Stimulated activated CD8-positive, alpha-beta memory T cell treated with anti-CD3 and anti-CD28 coated beads, Interleukin-2, amount 100 ng/mL, for 48 hours (primary cell): Measurements from ENCODE around the gene DHX58.

Experiments used
- DNase-seq, 2 donors: peaks; one replicate each; pipeline ENCODE4 v3.0.0-alpha.2; 2020; ENCODE audit warnings: low read depth in 2 of 2

DHX58 gene

DNA sequence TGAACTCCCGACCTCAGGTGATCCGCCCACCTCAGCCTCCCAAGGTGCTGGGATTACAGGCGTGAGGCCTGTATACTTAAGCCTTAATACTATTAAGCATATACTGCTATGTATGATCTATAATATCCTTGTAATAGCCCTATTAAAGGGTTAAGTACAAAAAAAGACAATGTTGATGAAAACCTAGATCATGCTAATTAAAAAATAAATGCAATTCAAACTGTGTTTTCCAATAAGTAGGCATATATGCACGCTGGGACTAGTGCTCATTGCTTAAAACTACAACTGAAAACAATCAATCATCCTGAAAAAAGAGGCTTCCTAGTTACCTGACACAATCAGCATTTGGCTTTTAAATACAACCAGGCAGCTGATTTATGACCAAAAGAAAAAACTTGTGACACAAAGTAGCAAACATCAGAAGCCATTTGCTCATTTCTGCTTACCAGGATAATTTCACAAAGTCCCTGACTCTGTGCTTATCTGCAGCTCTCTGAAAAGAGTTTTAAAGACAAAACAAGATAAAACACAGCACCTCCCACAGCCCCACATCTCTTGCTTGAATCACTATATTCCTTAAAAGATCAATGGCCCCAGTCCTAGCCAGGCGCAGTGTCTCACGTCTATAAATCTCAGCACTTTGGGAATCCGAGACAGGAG is 25.3 kb downstream of the DHX58 start:
- DNase-seq: no peak

DNA sequence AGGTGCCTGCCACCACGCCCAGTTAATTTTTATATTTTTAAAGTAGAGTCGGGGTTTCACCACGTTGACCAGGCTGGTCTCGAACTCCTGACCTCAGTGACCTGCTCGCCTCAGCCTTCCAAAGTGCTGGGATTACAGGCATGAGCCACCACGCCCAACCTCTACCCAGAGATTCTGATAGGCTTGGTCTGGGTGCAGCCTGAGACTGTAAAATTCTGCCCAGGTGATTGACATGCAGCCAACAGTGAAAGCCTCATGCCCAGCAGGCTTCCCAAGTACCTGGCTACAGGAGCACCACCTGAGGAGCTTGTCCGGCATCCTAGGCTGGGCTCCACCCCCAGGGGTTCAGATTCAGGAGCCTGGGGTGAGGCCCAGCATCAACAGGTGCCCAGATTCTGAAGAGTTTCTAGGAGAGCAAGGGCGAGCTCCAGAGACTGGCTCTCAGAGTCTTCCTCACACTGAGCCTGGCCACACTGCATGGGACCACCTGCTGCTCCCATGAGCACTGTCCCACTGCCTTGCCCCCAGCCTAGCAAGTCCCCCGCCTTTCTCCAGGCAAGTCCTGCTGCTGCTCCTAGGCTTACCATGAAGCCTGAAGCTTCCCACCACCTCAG is 30.9 kb downstream of the DHX58 start:
- DNase-seq: no peak

DNA sequence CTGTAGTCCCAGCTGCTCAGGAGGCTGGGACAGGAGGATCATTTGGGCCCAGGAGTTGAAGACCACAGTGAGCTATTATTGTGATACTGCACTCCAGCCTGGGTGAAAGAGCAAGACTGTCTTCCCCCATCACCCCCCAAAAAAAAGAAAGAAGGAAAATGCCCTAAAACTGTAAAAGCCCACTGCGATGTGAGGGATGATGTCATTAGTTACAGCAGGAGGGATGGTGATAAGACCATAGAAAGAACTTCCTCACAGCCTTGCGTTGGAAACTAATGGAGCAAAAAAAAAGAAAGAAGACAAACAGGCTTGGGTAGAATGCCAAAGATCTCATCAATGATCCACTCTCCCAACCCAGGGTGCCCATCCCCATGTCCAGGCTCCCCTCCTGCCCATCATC is 33.0 kb downstream of the DHX58 start:
- DNase-seq: no peak

DNA sequence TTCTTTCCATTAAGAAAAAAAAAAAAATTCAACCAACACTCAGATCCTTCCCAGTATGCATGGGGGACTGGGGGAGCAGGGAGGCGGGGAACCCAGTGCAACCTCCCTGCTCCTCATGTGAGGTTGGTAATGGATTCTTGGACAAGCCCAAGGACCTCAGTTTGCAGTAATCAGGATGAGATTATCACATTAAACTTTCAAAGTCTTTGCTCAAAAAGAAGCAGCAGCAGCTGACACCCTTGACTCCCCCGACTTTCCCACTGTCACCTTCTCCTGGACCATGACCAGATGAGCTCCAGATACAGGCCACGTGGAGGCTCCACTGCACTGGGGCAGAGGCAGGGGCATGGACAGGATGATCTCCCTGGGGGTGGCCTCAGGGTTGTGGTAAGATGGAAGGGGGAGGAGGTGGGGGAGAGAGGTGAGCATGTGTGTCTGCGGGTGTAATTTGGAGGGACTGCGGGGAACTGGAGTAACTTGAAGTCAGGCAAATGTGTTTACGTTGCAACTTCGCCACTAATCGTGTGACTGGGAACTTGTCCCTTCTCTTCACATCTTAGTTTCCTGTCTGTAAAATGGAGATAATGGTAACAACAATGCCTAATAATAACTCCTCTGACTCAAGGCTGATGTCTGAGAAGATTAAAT is 34.0 kb downstream of the DHX58 start:
- DNase-seq: no peak

DNA sequence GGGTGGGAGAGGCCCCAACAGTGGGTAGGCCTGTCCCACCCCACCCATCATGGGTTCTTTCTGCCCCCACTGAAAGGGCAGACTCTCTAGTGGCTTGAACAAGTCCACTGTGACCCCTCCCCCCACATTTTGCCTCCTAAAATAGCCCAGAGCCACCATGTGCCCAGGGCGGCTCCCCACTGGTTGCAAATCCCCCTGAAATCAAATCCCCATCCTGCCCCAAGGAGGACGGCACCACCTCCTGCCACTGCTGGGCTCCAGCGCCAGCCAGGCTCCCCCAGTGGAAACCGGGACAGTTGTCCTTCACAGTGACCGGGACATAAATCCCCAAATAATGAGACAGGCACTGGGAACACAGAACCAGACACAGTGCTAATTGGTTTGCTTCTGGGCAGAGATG is 34.8 kb downstream of the DHX58 start:
- DNase-seq: no peak

DNA sequence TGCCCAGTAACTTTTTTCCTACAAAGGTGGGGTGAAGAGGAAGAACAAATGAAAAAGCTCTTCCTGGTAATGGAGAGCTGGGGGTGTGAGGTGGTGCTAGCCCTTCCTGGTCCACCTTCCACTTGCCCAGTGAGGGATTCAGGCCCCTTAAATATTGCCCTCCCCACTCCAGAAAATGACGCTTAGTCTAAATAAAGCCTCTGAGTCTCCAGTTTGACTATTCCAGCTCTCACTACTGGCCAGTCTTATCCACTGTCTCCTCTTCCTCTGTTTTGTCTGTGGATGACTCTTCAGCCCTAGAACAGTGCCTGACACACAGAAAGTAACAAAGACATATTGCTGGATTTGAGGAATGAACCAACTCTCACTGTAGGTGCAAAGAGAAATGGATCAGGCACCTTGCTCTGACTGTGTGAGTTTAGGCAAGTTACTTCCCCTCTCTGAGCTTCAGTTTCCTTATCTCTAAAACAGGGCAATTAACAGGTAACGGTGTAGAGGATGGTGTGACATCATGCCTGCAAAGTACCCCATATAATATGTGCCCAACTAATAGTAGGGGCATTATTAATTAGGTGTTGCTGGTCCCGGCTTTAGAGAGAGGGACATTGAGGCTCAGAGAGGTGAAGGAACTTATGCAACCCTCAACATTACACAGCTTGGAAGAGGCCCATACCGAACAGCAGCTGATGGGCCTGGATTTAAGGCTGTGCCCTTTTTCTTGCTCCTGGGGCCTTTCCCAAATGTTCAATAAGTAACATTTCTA is 35.5 kb downstream of the DHX58 start:
- no peak for DNase-seq

DNA sequence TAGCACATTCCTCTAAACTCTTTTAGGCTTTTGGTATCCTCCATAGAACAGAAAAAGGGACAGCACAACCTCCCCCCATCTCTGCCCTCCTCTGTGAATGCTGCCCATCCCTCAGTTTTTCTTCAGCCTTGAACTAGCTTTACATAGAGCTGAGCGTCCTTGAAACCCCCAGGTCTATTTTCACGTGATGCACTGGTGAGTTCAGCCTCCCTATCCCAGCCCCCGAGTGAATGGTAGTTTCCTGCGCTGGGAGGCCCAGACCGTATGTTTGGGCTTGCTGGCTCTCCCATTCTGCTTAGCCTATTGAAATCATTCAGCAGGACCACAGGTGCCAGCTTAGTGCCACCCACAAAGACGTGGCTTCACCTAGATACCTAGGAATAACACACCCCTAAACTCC is 36.7 kb downstream of the DHX58 start:
- DNase-seq: no peak

DNA sequence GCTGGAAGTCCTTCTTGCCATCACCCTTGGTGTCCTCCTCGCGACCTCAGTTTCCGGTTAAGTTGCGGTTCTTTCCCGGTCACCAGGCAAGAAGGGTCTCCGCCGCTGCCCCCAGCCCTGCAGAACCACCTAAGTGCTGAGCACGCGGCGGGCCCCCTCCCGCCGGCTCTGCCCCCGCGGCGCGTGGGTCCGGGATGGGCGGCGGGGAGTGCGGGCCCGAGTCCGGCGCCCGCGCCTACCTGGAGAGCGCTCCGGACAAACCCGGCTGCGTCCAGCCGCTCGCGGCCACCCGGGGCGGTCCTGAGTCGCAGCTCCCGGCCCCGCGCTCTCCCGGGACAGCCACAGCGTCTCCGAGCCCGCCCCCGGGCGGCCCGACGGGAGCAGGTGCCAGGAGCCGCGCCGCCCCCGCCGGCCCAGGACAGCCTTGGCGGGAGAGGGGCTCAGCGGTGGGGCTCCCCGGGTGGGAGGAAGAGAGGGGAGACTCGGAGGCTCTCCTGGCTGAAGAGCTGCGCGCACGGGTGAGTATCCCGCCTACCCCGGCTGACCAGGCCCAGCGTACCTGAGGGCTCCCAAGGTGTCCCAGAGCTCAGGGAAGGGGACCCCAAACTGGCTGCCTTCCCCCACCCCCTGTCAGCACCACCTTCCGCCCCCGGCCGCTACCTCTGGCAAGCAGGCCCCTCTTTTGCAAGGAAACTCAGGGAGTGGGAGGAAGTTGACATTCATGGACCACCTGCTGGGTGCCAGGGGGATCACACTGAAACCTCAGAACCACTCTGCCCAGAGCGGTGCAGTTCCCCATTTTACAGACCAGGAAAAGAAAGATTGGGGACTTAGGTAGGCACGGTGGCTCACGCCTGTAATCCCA is 40.0 kb downstream of the DHX58 start:
- DNase-seq: no peak

DNA sequence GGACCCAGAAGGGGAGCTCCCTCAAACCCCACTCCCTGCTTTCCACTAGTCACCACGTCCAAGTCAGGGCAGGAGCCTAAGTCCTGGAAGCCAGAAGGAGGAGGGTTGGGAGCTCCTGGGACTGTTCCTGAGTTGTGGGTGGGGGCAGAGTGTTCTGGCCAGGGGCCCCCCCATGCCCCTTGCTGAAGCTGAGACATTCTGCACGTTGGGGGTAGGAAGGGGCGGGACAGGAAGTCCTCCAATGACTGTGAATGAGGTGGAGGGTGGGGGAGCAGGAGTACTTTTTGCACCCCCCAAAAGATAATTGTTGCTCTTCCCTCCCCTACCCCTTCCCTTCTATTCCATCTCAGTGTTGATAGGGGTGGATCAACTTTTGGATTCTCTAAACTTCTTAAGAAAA is 40.7 kb downstream of the DHX58 start:
- no peak for DNase-seq

DNA sequence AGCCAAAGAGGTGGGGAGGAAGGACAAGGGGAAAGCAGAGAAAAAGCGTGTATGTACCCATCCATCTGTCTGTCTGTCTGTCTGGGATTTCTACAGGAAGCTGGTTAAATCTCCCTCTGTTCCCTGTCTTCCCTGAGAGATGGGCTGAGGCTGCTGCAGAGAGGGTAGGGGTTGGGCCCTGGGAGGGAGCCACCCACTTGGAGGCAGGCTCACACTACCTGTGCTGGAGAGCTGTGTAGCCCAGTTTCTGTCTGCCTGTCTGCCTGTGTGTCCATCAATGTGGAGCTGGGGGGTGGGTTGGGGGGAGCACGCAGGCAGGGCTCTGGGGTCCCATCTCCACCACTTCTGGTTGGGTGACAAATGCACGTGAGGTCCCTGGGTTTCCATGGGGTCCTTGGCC is 43.5 kb downstream of the DHX58 start:
- DNase-seq: no peak

DNA sequence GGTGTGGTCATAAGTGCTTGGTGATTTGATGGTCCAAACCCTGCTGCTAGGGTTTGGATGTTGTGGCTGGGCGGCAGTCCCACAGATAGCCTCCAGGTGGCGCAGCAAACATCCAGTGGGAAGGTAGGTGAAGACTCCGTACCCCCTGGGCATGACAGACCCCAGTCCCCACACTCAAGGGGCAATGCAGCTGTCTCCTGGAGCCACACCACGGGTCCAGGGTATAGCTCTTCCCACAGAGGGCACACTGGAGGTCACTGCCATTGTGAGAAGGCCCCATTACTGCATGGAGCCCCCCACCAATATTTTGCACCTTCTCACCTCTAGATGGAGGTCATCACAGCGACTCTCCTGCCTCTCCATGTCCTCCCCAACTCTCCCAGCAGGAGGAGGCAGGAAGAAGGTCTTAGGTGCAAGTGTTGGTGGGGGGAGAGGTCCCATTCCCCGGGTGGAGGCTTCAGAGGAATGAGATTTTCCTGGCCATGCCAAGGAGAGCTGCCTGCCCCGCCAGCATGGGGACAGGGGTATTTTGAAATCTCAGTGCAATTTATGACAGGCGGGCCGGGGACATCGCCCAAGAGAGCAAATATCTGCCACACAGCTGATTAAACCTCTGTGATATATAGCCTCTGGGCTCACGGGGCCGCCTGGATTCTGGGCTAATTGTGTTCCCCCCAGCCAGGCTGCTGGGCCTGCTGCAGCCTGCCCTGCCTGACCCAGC is 45.0 kb downstream of the DHX58 start:
- DNase-seq: peak; percentile 48 to 71

DNA sequence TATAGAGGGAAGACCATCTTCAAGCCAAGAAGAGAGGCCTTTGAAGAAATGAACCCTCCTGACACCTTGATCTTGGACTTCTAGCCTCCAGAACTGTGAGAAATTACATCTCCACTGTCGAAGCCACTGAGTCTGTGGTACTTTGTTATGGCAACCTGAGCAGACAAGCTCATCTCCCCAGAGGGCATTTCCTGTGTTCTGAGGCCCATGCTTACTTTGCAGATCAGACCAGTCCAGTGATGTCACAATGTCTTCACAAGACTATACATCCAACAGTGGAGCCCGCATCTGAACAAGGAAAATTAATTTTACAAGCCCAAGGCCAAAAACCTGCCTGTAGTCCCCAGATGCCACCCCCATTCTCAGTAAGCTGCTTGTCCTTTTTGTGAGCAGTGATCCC is 47.3 kb downstream of the DHX58 start:
- DNase-seq: no peak

DNA sequence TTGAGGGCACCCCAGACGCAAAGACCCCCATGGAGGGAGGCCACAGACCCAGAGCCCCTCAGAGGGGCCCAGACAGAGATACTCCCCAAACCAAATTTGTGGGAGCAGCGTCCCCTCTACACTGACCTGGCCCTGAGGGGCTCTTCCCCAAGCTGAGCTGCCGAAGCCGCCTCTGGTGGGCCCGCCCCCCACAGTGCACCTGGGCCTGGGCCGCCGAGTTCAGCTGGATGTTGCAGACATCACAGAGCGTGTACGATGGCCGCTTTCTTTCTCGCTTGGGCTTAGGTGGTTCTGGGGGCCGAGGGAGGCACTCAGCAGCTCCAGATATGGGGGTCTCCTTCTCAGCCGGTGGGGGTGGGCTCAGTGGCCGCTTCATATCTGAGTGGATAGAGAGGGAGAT is 49.8 kb downstream of the DHX58 start:
- no peak for DNase-seq

DNA sequence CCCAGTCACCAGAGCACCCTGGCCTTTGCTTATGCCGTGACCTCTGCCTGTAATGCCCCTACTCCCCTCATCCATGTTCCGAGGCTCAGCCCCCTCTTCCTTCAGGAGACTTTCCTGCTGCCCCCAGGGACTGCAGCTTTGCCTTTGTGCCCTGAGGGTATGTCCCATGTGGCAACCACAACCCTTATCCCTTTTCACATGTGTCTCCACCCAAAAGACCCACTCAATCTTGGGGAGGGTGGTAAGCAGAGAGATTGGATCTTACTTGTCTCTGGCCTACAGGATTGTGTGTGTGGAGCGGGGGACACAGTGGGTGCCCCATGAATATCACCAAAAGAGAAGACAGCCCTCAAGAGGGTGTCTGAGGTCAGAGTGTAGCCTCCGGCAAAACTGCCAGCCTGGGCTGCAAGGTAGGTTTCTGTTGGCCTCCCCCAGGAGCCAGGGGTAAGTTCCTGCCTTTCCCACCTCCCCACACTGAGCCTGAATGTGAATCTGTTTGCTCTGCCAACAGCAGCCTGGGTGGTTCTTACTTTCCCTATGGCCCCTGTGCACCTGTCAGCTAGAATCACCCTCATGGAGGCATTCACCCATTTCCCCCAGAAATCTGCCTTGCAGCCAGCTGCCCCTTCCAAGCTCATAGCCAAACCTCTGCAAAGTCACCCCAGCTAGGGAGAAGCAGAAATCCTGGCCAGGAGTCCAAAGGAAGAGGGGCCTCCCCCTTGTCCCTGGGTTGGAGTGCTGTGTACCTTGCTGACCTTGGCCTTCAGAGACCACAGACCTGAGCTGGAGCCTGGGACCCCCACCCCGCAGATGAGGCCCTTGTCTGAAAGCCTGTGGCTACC is 50.6 kb downstream of the DHX58 start:
- no peak for DNase-seq

DNA sequence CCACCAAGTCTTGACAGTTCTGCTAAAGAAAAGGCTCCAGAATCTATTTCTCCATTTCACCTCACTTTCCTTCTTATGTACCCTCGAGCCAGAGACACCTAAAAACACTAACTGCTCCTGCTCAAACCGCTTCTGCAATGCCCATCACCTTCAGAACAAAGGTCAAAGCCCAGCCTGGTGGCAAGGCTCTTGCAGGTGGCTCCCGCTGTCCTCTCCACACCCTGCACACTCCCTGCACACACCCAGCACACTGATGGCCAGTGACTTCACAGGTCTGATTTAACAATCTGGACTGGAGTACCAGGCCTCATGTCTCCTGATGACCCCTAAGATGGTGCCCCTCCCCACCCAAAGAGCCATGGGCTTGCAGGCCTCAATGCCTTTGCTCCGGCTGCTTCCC is 52.3 kb downstream of the DHX58 start:
- DNase-seq: no peak

DNA sequence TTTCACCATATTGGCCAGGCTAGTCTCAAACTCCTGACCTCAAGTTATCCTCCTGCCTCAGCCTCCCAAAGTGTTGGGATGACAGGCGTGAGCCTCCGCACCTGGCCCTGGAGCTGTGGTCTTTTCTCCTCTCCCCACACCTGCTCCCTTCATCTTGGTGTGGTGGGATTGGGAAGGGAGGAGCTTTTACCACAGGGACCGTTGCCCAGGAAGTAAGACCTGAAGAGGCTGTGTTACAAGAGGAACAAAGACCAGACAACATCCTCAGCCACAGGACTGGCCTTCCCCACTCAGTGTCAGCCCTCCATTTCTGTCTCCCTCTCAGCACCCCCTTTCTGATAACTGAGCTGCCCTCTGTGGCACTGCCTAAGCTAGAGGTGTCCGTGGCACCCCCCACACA is 52.7 kb downstream of the DHX58 start:
- no peak for DNase-seq

DNA sequence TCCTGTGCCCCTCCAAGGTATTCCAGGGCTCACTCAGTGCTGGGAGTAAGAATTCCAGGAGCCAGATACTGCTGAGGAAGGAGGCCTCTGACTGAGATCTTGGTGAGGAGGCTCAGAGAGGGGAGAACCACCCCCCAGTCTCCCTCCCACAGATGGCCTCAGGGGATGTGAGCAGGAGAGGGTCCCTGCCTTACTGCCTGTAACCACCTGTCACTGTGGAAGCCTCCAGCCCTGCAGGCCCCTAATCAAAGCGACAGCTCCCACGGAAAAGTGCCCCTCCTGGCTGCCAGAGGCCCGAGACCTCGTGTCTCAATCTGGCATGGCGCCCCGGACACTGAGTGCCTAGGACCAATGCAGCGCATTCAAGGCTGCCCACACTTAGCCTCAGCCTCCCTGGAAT is 54.5 kb downstream of the DHX58 start:
- DNase-seq: no peak

DNA sequence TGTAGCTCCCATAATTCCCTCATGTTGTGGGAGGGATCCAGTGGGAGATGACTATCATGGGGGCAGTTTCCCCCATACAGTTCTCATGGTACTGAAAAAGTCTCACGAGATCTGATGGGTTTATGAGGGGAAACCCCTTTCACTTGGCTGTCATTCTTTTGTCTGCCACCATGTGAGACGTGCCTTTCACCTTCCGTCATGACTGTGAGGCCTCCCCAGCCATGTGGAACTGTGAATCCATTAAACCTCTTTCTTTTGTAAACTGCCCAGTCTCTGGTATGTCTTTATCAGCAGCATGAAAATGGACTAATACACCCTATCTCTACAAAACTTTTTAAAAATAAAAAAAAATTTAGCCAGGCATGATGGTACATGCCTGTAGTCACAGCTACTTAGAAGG is 55.9 kb downstream of the DHX58 start:
- DNase-seq: no peak

DNA sequence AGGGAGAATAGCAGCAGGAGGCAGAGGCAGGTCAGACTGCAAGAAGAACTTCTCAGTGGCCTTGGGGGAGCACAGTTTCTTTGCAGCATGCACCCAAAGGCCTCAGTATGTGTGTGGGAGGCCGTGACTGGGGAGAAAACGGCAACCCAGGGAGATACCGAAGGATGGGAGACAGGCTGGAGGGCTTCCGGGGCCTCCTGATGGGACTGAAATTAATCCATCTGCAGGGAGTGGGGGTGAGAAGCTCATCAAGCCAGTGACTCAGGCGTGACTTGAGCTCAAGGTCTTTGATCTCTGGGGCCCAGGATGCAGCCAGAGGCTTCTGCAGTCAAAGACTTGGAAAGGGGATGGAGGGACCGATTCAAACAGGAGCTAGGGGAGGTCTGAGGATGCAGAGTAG is 57.0 kb downstream of the DHX58 start:
- no peak for DNase-seq

DNA sequence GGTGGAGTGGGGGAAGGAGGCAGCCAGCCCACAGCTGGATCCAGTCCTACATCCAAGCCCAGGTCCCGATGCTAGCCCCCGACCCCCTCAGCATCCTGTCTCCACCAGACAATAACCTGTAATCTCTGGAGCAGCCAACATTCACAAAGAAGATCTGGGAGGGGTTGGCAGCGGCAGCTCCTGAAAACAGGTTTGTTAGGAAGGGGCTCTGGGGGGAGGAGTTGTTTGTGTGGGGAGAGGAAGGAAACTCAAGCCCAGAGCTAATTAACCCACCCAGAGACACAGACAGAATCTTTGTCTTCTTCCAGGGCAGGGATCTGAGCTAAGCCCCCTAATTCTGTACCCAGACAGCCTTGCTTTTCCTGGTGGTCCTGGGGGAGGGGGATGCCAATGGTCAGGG is 57.5 kb downstream of the DHX58 start:
- DNase-seq: no peak
